ENCODE measurements around the gene TBC1D8.

Gene TBC1D8

GRCh38 chr2:100967716-100968115 lies 183.5 kb downstream of the TBC1D8 start (continued):
- TF ChIP-seq CREB5 (CRISPR knock-in tag; IDR thresholded peaks at IDR 0.05; ENCODE audit: low read depth) (no peak), CSDC2 (CRISPR knock-in tag; IDR thresholded peaks at IDR 0.05) (no peak), ZFP3 (CRISPR knock-in tag; IDR thresholded peaks at IDR 0.05) (no peak)

- ATAC-seq, result no peak
- TF ChIP-seq ZNF70 (CRISPR knock-in tag; IDR thresholded peaks at IDR 0.05), result no peak
- TF ChIP-seq ESRRG (CRISPR knock-in tag; IDR thresholded peaks at IDR 0.05), result no peak
- TF ChIP-seq PATZ1 (CRISPR knock-in tag; IDR thresholded peaks at IDR 0.05; ENCODE audit: borderline replicate concordance), result no peak
- TF ChIP-seq ZC3H10 (CRISPR knock-in tag; IDR thresholded peaks at IDR 0.05), result no peak
- no peak for TF ChIP-seq TSHZ2 (CRISPR knock-in tag; IDR thresholded peaks at IDR 0.05)
- no peak for TF ChIP-seq ZNF8 (CRISPR knock-in tag; IDR thresholded peaks at IDR 0.05)
- TF ChIP-seq POU6F1 (CRISPR knock-in tag; IDR thresholded peaks at IDR 0.05; ENCODE audit: borderline replicate concordance, low read depth), result no peak
- TF ChIP-seq TCF4 (CRISPR knock-in tag; IDR thresholded peaks at IDR 0.05; ENCODE audit: borderline replicate concordance), result no peak
- no peak for TF ChIP-seq SNAI2 (CRISPR knock-in tag; IDR thresholded peaks at IDR 0.05)
- no peak for TF ChIP-seq GLIS3 (CRISPR knock-in tag; IDR thresholded peaks at IDR 0.05)
- no peak for TF ChIP-seq CSRNP3 (CRISPR knock-in tag; IDR thresholded peaks at IDR 0.05)
- no peak for TF ChIP-seq ZFP3 (CRISPR knock-in tag; IDR thresholded peaks at IDR 0.05)
- TF ChIP-seq PPARA (CRISPR knock-in tag; IDR thresholded peaks at IDR 0.05; ENCODE audit: borderline replicate concordance), result no peak
- no peak for TF ChIP-seq BACH2 (CRISPR knock-in tag; IDR thresholded peaks at IDR 0.05; ENCODE audit: borderline replicate concordance)
- TF ChIP-seq ZFP30 (CRISPR knock-in tag; IDR thresholded peaks at IDR 0.05), result no peak
- no peak for TF ChIP-seq CSDC2 (CRISPR knock-in tag; IDR thresholded peaks at IDR 0.05)
- TF ChIP-seq ISL1 (CRISPR knock-in tag; IDR thresholded peaks at IDR 0.05), result no peak
Measured at GRCh38 chr2:100965596-100965995, 185.6 kb downstream of the TBC1D8 start.

GRCh38 chr2:100964681-100965169 lies 186.5 kb downstream of the TBC1D8 start:
- ATAC-seq, result no peak

More at GRCh38 chr2:100964681-100965169, 186.5 kb downstream of the TBC1D8 start:
- TF ChIP-seq ZNF70 (CRISPR knock-in tag; IDR thresholded peaks at IDR 0.05), result no peak
- no peak for TF ChIP-seq PPARA (CRISPR knock-in tag; IDR thresholded peaks at IDR 0.05; ENCODE audit: borderline replicate concordance)
- TF ChIP-seq TOX (CRISPR knock-in tag; IDR thresholded peaks at IDR 0.05; ENCODE audit: borderline replicate concordance), result no peak
- TF ChIP-seq POU6F1 (CRISPR knock-in tag; IDR thresholded peaks at IDR 0.05; ENCODE audit: borderline replicate concordance, low read depth), result no peak
- no peak for TF ChIP-seq ZNF565 (CRISPR knock-in tag; conservative IDR thresholded peaks at IDR 0.05; ENCODE audit: low read depth)
- no peak for TF ChIP-seq BACH2 (CRISPR knock-in tag; IDR thresholded peaks at IDR 0.05; ENCODE audit: borderline replicate concordance)
- TF ChIP-seq ZFP3 (CRISPR knock-in tag; IDR thresholded peaks at IDR 0.05), result no peak
- TF ChIP-seq CSDC2 (CRISPR knock-in tag; IDR thresholded peaks at IDR 0.05), result no peak
- no peak for TF ChIP-seq ISL1 (CRISPR knock-in tag; IDR thresholded peaks at IDR 0.05)
- TF ChIP-seq OSR1 (CRISPR knock-in tag; IDR thresholded peaks at IDR 0.05), result no peak
- TF ChIP-seq ARNTL (CRISPR knock-in tag; IDR thresholded peaks at IDR 0.05; ENCODE audit: borderline replicate concordance, low read depth), result no peak
- TF ChIP-seq PATZ1 (CRISPR knock-in tag; IDR thresholded peaks at IDR 0.05; ENCODE audit: borderline replicate concordance), result no peak
- no peak for TF ChIP-seq ZFP30 (CRISPR knock-in tag; IDR thresholded peaks at IDR 0.05)
- TF ChIP-seq ESRRG (CRISPR knock-in tag; IDR thresholded peaks at IDR 0.05), result no peak
- TF ChIP-seq GLIS3 (CRISPR knock-in tag; IDR thresholded peaks at IDR 0.05), result no peak

Data from SK-N-SH treated with all-trans-retinoic acid at 6 μM for 48 hours (cell line).